ENCODE measurements around the gene VN1R5. TPM values are rescaled to one million over a fixed set of nuclear protein-coding genes. Genes with fewer than 3 reads are reported as not detected.

VN1R5 gene
- total and polyA plus RNA-seq, 2 donors from 2014 or later: not detected

- TF ChIP-seq CTCF (IDR thresholded peaks at IDR 0.05; ENCODE audit: borderline replicate concordance, extremely low read depth, insufficient read depth): no peak
- no peak overlapping the region for H3K9ac ChIP-seq (ENCODE audit: low read length in 3 of 3)
- H3K36me3 ChIP-seq (ENCODE audit: control insufficient read depth in 2 of 3, insufficient read depth in 3 of 3, low read length in 3 of 3): peaks cover 2 to 6% (median 5%) of the 10 kb centered on the region in 3 donors
- H3K9me3 ChIP-seq (ENCODE audit: control insufficient read depth in 2 of 3, insufficient read depth in 1 of 3, low read length in 3 of 3): no peaks in the 10 kb centered on the region
- H3K4me1 ChIP-seq (ENCODE audit: control insufficient read depth in 2 of 3, insufficient read depth in 2 of 3, low read depth in 1 of 3, low read length in 3 of 3): no peaks in the 10 kb centered on the region
- no peak overlapping the region for H3K27ac ChIP-seq (ENCODE audit: low read depth in 2 of 2, low read length in 2 of 2)
- no peaks in the 10 kb centered on the region for H3K27me3 ChIP-seq (ENCODE audit: control insufficient read depth, insufficient read depth, low read length)
- FAIRE-seq (no peak), DNase-seq (no peak)
- no peak overlapping the region for H3K4me3 ChIP-seq (ENCODE audit: low read length in 3 of 3)
- intact Hi-C loops (cut with DNase I): no loop called here
These were observed 42.2 kb downstream of the VN1R5 start for GRCh38 chr1:247298124-247298481.

- H3K4me3 ChIP-seq (ENCODE audit: low read length in 3 of 3): no peak overlapping the region
- no peak overlapping the region for H3K9ac ChIP-seq (ENCODE audit: low read length in 3 of 3)
- TF ChIP-seq CTCF (IDR thresholded peaks at IDR 0.05; ENCODE audit: borderline replicate concordance, extremely low read depth, insufficient read depth): no peak
- no peaks in the 10 kb centered on the region for H3K27me3 ChIP-seq (ENCODE audit: control insufficient read depth, insufficient read depth, low read length)
- intact Hi-C loops (cut with DNase I): no loop called here
- H3K9me3 ChIP-seq (ENCODE audit: control insufficient read depth in 2 of 3, insufficient read depth in 1 of 3, low read length in 3 of 3): no peaks in the 10 kb centered on the region
- no peak overlapping the region for H3K27ac ChIP-seq (ENCODE audit: low read depth in 2 of 2, low read length in 2 of 2)
- peaks cover 2 to 9% (median 8%) of the 10 kb centered on the region in 3 donors for H3K36me3 ChIP-seq (ENCODE audit: control insufficient read depth in 2 of 3, insufficient read depth in 3 of 3, low read length in 3 of 3)
- DNase-seq (no peak), FAIRE-seq (no peak)
- H3K4me1 ChIP-seq (ENCODE audit: control insufficient read depth in 2 of 3, insufficient read depth in 2 of 3, low read depth in 1 of 3, low read length in 3 of 3): no peaks in the 10 kb centered on the region
These were observed 42.8 kb downstream of the VN1R5 start for GRCh38 chr1:247298701-247299100.

- Histone ChIP-seq H3K27ac (ENCODE audit: low read depth in 2 of 2, low read length in 2 of 2) (no peak overlapping the region), H3K9me3 (ENCODE audit: control insufficient read depth in 2 of 3, insufficient read depth in 1 of 3, low read length in 3 of 3) (no peaks in the 10 kb centered on the region), H3K27me3 (ENCODE audit: control insufficient read depth, insufficient read depth, low read length) (no peaks in the 10 kb centered on the region), H3K4me1 (ENCODE audit: control insufficient read depth in 2 of 3, insufficient read depth in 2 of 3, low read depth in 1 of 3, low read length in 3 of 3) (no peaks in the 10 kb centered on the region), H3K9ac (ENCODE audit: low read length in 3 of 3) (no peak overlapping the region), H3K4me3 (ENCODE audit: low read length in 3 of 3) (no peak overlapping the region), H3K36me3 (ENCODE audit: control insufficient read depth in 2 of 3, insufficient read depth in 3 of 3, low read length in 3 of 3) (peaks cover 3 to 12% (median 9%) of the 10 kb centered on the region in 3 donors)
- no peak for TF ChIP-seq CTCF (IDR thresholded peaks at IDR 0.05; ENCODE audit: borderline replicate concordance, extremely low read depth, insufficient read depth)
- FAIRE-seq: no peak
- intact Hi-C loops (cut with DNase I): no loop called here
- no peak for DNase-seq
These were observed 44.0 kb downstream of the VN1R5 start for GRCh38 chr1:247299723-247300381.

All from kidney (tissue), 14 donors.